ENCODE results near the gene SSX5. TPM values are rescaled to one million over a fixed set of nuclear protein-coding genes. Genes with fewer than 3 reads are reported as not detected.
"Not testable (repeated sequence)": the region's sequence is repeated elsewhere in the genome, so short reads cannot be mapped to it uniquely, and the experiment has no call there.

The SSX5 gene, protein sequence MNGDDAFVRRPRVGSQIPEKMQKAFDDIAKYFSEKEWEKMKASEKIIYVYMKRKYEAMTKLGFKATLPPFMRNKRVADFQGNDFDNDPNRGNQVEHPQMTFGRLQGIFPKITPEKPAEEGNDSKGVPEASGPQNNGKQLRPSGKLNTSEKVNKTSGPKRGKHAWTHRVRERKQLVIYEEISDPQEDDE
- total RNA-seq: not detected in 2 replicates
- polyA plus RNA-seq: not detected in 2 replicates

DNA sequence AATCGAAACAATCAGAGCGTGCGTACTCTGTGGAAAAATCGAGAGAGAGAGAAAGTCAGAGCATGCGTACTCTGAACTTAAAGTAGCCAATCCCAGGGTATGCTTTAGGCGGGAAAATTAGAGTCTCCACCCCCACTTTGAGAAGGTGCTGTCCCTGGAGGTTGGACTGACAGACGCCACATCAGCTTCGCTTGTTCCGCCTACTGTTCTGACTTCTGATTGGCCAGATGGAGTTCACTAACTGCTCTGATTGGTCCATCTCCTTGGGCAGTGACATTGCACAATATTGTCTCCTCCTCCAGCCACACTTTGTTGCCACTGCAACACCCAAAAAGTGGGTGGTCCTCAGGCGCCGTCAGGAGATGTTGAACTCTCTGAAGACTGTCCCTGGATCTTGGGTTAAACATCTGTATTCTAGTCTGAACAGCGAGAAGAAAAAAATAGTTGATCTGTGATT, at the start of gene SSX5:
Gene SSX5 (minus strand): TSS at position 51 of the 457 bp plus-strand sequence. CDS start 1,437 bp downstream, outside the sequence.
- Histone ChIP-seq H3K27ac (no peak within 1 kb of the TSS), H3K4me3 (no peak within 1 kb of the TSS), H3K9me3 (ENCODE audit: low read depth) (no peaks in the 10 kb centered on the region), H3K4me1 (ENCODE audit: low read depth) (no peaks in the 10 kb centered on the region), H3K27me3 (no peaks in the 10 kb centered on the region), H3K36me3 (no peaks in the 10 kb centered on the region)
- TF ChIP-seq, protein P1, sequence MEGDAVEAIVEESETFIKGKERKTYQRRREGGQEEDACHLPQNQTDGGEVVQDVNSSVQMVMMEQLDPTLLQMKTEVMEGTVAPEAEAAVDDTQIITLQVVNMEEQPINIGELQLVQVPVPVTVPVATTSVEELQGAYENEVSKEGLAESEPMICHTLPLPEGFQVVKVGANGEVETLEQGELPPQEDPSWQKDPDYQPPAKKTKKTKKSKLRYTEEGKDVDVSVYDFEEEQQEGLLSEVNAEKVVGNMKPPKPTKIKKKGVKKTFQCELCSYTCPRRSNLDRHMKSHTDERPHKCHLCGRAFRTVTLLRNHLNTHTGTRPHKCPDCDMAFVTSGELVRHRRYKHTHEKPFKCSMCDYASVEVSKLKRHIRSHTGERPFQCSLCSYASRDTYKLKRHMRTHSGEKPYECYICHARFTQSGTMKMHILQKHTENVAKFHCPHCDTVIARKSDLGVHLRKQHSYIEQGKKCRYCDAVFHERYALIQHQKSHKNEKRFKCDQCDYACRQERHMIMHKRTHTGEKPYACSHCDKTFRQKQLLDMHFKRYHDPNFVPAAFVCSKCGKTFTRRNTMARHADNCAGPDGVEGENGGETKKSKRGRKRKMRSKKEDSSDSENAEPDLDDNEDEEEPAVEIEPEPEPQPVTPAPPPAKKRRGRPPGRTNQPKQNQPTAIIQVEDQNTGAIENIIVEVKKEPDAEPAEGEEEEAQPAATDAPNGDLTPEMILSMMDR (IDR thresholded peaks at IDR 0.05; ENCODE audit: low read depth, low read length): no peak
- no peak for DNase-seq (ENCODE audit: low read depth in 1 of 2, low spot score in 1 of 2)

- not testable (repeated sequence) for DNase-seq (ENCODE audit: low read depth in 1 of 2, low spot score in 1 of 2); H3K27me3 ChIP-seq; H3K27ac ChIP-seq; H3K36me3 ChIP-seq; H3K4me3 ChIP-seq; H3K4me1 ChIP-seq (ENCODE audit: low read depth); H3K9me3 ChIP-seq (ENCODE audit: low read depth)
These were observed 27.6 kb upstream of the SSX5 start for GRCh38 chrX:48224196-48224595.

DNA sequence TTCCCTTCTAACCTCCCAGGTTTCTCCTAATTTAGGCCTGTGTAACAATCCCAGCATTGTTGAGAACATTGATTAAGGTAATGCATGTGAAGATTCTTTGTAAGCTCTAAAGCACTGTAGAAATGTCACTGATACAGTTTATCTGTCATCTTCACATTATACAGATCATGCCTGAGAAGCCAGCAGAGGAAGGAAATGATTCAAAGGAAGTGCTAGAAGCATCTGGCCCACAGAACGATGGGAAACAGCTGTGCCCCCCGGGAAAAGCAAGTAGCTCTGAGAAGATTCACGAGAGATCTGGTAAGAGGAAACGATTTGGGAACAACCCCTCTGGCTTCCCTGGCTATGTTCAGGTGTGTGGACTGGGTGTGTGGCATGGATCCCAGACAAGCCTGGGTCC, 17.7 kb upstream of the SSX5 start:
- H3K27me3 ChIP-seq; H3K4me3 ChIP-seq; H3K36me3 ChIP-seq; H3K27ac ChIP-seq; H3K9me3 ChIP-seq (ENCODE audit: low read depth); H3K4me1 ChIP-seq (ENCODE audit: low read depth): not testable (repeated sequence)
- peak in 1 of 2 donors; percentile 8 for DNase-seq (ENCODE audit: low read depth in 1 of 2, low spot score in 1 of 2)

- not testable (repeated sequence) for H3K27me3 ChIP-seq; H3K9me3 ChIP-seq (ENCODE audit: low read depth); H3K4me3 ChIP-seq; DNase-seq (ENCODE audit: low read depth in 1 of 2, low spot score in 1 of 2); H3K27ac ChIP-seq; H3K4me1 ChIP-seq (ENCODE audit: low read depth); H3K36me3 ChIP-seq
These were observed 6.6 kb downstream of the SSX5 start for GRCh38 chrX:48190024-48190423.

DNA sequence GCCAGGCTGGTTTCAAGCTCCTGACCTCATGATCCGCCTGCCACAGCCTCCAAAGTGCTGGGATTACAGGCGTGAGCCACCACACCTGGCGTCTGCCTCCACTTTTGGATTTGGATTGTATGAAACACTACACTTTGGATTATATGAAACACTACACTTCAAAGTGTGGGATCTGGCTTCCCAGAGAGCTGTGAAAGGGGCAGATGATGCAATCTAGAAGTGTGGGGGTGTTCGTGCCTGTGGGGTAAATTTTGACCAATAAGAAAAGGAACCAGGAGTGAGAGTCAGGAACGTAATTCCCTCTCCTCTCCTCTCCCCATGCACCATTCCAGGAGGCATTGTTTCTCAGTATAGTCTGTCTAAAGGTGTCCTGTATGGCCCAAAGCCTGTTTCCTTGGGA, 14.7 kb downstream of the SSX5 start:
- H3K27me3 ChIP-seq; H3K4me3 ChIP-seq; DNase-seq (ENCODE audit: low read depth in 1 of 2, low spot score in 1 of 2); H3K27ac ChIP-seq; H3K4me1 ChIP-seq (ENCODE audit: low read depth); H3K36me3 ChIP-seq; H3K9me3 ChIP-seq (ENCODE audit: low read depth): not testable (repeated sequence)

DNA sequence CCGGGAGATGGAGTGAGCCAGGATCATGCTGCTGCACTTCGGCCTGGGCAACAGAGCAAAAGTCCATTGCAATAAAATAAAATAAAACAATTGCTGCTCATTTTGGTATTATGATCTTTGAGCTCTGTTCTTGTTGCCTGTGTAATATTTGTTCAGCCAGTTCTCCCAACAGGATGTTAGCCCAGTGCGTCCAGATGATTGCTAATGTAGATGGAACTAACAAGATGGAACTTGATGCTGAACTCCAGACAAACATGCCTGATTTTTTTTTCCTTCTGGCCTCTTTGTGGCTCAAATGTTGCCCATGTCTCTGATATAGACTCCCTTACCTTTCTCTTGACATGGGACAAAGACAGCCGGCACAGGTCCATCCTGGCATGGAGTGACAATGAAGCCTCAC, 15.8 kb downstream of the SSX5 start:
- Histone ChIP-seq H3K4me3 (no peak overlapping the region), H3K27ac (no peak overlapping the region), H3K36me3 (no peaks in the 10 kb centered on the region), H3K27me3 (no peaks in the 10 kb centered on the region), H3K9me3 (ENCODE audit: low read depth) (no peaks in the 10 kb centered on the region), H3K4me1 (ENCODE audit: low read depth) (no peaks in the 10 kb centered on the region)
- no peak for DNase-seq (ENCODE audit: low read depth in 1 of 2, low spot score in 1 of 2)
- TF ChIP-seq, protein P1 (IDR thresholded peaks at IDR 0.05; ENCODE audit: low read depth, low read length): no peak

DNA sequence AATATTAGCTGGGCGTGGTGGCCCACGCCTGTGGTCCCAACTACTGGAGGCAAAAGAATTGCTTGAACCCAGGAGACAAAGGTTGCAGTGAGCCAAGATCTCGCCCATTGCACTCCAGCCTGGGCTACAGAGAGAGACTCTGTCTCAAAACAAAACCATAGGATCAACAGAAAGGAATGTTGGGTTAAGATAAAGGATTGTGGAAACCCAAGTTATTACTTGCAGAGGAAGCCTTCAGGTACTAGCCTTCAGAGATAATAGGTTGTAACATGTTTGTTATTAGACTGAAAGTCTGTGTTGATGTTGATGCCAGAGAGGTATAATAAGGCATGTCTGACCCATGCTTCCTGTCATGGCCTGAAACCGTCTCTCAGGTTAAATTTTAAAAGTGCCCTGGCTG, 16.9 kb downstream of the SSX5 start:
- H3K27ac ChIP-seq: no peak overlapping the region
- no peak overlapping the region for H3K4me3 ChIP-seq
- no peak for DNase-seq (ENCODE audit: low read depth in 1 of 2, low spot score in 1 of 2)
- TF ChIP-seq, protein P1 (IDR thresholded peaks at IDR 0.05; ENCODE audit: low read depth, low read length): no peak
- no peaks in the 10 kb centered on the region for H3K27me3 ChIP-seq
- no peaks in the 10 kb centered on the region for H3K9me3 ChIP-seq (ENCODE audit: low read depth)
- H3K4me1 ChIP-seq (ENCODE audit: low read depth): no peaks in the 10 kb centered on the region
- H3K36me3 ChIP-seq: no peaks in the 10 kb centered on the region

GRCh38 chrX:48166322-48166721, 30.3 kb downstream of the SSX5 start:
- not testable (repeated sequence) for H3K4me3 ChIP-seq; H3K4me1 ChIP-seq (ENCODE audit: low read depth); H3K27me3 ChIP-seq; DNase-seq (ENCODE audit: low read depth in 1 of 2, low spot score in 1 of 2); H3K27ac ChIP-seq; H3K36me3 ChIP-seq; H3K9me3 ChIP-seq (ENCODE audit: low read depth)
